Measurements from ENCODE around the gene MT1X. TPM values are rescaled to one million over a fixed set of nuclear protein-coding genes. Genes with fewer than 3 reads are reported as not detected.

The MT1X gene
- polyA plus RNA-seq, 1 experiment, result 19.5 TPM

- ChIA-PET POLR2A (no interaction called here), CTCF (no interaction called here)
- Histone ChIP-seq H3K4me3 (ENCODE audit: low read depth, low read length) (no peak within 1 kb of the TSS), H3K27ac (ENCODE audit: low read depth, low read length) (no peak within 1 kb of the TSS), H3K27me3 (ENCODE audit: control insufficient read depth, insufficient read depth, low read length) (peaks cover 61% of the 10 kb centered on the region), H3K9me3 (ENCODE audit: control insufficient read depth, insufficient read depth, low read length) (no peaks in the 10 kb centered on the region; the same call in 1 of the 2 replicates)
- DNase-seq (ENCODE audit: low read depth, low spot score), result no peak
- TF ChIP-seq CTCF (IDR thresholded peaks at IDR 0.05; ENCODE audit: low read depth, low read length), result no peak
Observed at GRCh38 chr16:56651586-56651985, 30.7 kb upstream of the MT1X start, which contains the start of gene MT1B. Gene MT1B (plus strand): TSS chr16:56651886. CDS start chr16:56651954, 68 bp downstream.

GRCh38 chr16:56652600-56652999, 29.7 kb upstream of the MT1X start:
- DNase-seq (ENCODE audit: low read depth, low spot score), result no peak
- H3K27ac ChIP-seq (ENCODE audit: low read depth, low read length), result no peak overlapping the region
- no peak for TF ChIP-seq CTCF (IDR thresholded peaks at IDR 0.05; ENCODE audit: low read depth, low read length)
- no peak overlapping the region for H3K4me3 ChIP-seq (ENCODE audit: low read depth, low read length)
- H3K27me3 ChIP-seq (ENCODE audit: control insufficient read depth, insufficient read depth, low read length), result peaks cover 60% of the 10 kb centered on the region
- POLR2A ChIA-PET, result no interaction called here
- no peaks in the 10 kb centered on the region; the same call in 1 of the 2 replicates for H3K9me3 ChIP-seq (ENCODE audit: control insufficient read depth, insufficient read depth, low read length)
- CTCF ChIA-PET, result no interaction called here

GRCh38 chr16:56653218-56653617, 29.1 kb upstream of the MT1X start:
- TF ChIP-seq CTCF (IDR thresholded peaks at IDR 0.05; ENCODE audit: low read depth, low read length), result no peak
- DNase-seq (ENCODE audit: low read depth, low spot score), result no peak
- Histone ChIP-seq H3K9me3 (ENCODE audit: control insufficient read depth, insufficient read depth, low read length) (no peaks in the 10 kb centered on the region; the same call in 1 of the 2 replicates), H3K27me3 (ENCODE audit: control insufficient read depth, insufficient read depth, low read length) (peaks cover 59% of the 10 kb centered on the region), H3K4me3 (ENCODE audit: low read depth, low read length) (no peak overlapping the region), H3K27ac (ENCODE audit: low read depth, low read length) (no peak overlapping the region)
- ChIA-PET CTCF (no interaction called here), POLR2A (no interaction called here)

- ChIA-PET POLR2A (interaction anchor here (1.0 kb wide), 1 partner anchor 32 kb away, joined by 3 read pairs; the partner anchor contains the start of gene MT1E), CTCF (no interaction called here)
- Histone ChIP-seq H3K27ac (ENCODE audit: low read depth, low read length) (no peak within 1 kb of the TSS), H3K27me3 (ENCODE audit: control insufficient read depth, insufficient read depth, low read length) (peaks cover 59% of the 10 kb centered on the region), H3K4me3 (ENCODE audit: low read depth, low read length) (peak within 1 kb of the TSS; percentile 47), H3K9me3 (ENCODE audit: control insufficient read depth, insufficient read depth, low read length) (no peaks in the 10 kb centered on the region; the same call in 1 of the 2 replicates)
- no peak for TF ChIP-seq CTCF (IDR thresholded peaks at IDR 0.05; ENCODE audit: low read depth, low read length)
- no peak for DNase-seq (ENCODE audit: low read depth, low spot score)
Observed at GRCh38 chr16:56657555-56658326, 24.5 kb upstream of the MT1X start, which contains the start of gene MT1F. Gene MT1F (plus strand): TSS chr16:56657959. CDS start chr16:56658059, 100 bp downstream.

- ChIA-PET CTCF (no interaction called here), POLR2A (interaction anchor here (1.0 kb wide), 1 partner anchor 33 kb away, joined by 3 read pairs; the partner anchor contains the start of gene MT1E)
- TF ChIP-seq CTCF (IDR thresholded peaks at IDR 0.05; ENCODE audit: low read depth, low read length), result no peak
- Histone ChIP-seq H3K27me3 (ENCODE audit: control insufficient read depth, insufficient read depth, low read length) (peaks cover 62% of the 10 kb centered on the region), H3K4me3 (ENCODE audit: low read depth, low read length) (peak overlapping the region; percentile 47), H3K9me3 (ENCODE audit: control insufficient read depth, insufficient read depth, low read length) (no peaks in the 10 kb centered on the region; the same call in 1 of the 2 replicates), H3K27ac (ENCODE audit: low read depth, low read length) (no peak overlapping the region)
- DNase-seq (ENCODE audit: low read depth, low spot score), result no peak
Observed at GRCh38 chr16:56658327-56658875, 23.9 kb upstream of the MT1X start.

Measured in AG04450 (cell line).